ENCODE data around the gene LRCOL1. TPM values are rescaled to one million over a fixed set of nuclear protein-coding genes. Genes with fewer than 3 reads are reported as not detected.

LRCOL1 gene
- total and polyA plus RNA-seq, 2 of the 13 experiments (the other 11 are each of a cell fraction or from before 2014, with no cell fraction given): not detected

DNA sequence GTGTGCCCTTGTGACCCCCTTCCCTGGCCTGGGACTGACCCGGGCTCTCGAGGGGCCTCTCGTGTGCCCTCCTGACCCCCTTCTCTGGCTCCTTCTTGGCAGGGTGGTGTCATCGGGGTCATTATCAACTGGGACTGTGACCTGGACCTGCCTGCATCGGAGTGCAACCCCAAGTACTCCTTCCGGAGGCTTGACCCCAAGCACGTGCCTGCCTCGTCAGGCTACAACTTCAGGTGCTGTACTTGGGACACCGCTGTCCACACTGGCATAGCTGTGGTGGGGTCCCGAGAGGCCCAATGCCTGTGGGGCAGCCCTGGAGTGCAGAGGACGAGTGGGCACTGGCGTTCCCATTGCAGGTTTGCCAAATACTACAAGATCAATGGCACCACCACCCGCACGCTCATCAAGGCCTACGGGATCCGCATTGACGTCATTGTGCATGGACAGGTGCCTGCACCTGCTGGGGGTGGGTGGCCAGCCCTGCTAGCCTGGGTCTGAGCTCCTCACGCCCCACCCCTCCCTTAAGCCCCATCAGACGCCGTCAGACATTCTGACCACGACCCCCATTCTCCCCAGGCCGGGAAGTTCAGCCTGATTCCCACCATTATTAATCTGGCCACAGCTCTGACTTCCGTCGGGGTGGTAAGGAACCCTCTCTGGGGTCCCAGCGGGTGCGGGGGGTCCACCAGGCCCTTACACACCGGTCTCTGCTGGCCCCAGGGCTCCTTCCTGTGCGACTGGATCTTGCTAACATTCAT is 10.7 kb upstream of the LRCOL1 start:
- no TSS peak for BruUV-seq (replicated peaks)
- Histone ChIP-seq H3K27me3 (ENCODE audit: control insufficient read depth in 1 of 2, insufficient read depth in 2 of 2, low read length in 2 of 2) (peaks cover 0 to under 1% of the 10 kb centered on the region in 2 experiments; a peak in 1 of 5 replicates), H3K9me3 (ENCODE audit: low read length) (peaks cover 18% of the 10 kb centered on the region), H4K20me1 (ENCODE audit: insufficient read depth, low read length) (no peaks in the 10 kb centered on the region; the same call in 1 of the 2 replicates), H2AFZ (ENCODE audit: low read length) (no peak overlapping the region), H3K4me2 (ENCODE audit: low read depth, low read length) (no peak overlapping the region), H3K4me3 (replicated peaks in 1 of 3; ENCODE audit: insufficient read depth in 1 of 3, low read depth in 2 of 3, low read length in 3 of 3) (no peak overlapping the region), H3K27ac (ENCODE audit: extremely low read length, insufficient read depth, low read length) (no peak overlapping the region), H3K9ac (ENCODE audit: insufficient read depth, low read depth, low read length) (no peak overlapping the region), H3K79me2 (ENCODE audit: insufficient read depth, low read length) (no peaks in the 10 kb centered on the region), H3K4me1 (ENCODE audit: insufficient read depth, low read length) (peaks cover 10% of the 10 kb centered on the region), H3K36me3 (replicated peaks in 1 of 2; ENCODE audit: control insufficient read depth in 1 of 2, insufficient read depth in 2 of 2, low read length in 2 of 2) (peaks cover 7 to 13% of the 10 kb centered on the region in 2 experiments; a peak in 3 of 5 replicates)
- POLR2A ChIA-PET: no interaction called here
- WGBS (ENCODE audit: low lambda C conversion rate): 83% methylated on average over 11 of the region's 28 CpGs
- no peak for ATAC-seq
- DNase-seq (ENCODE audit: low spot score): no peak
- TF ChIP-seq ZSCAN29 (CRISPR knock-in tag; conservative IDR thresholded peaks at IDR 0.05) (no peak), AGO1 (IDR thresholded peaks at IDR 0.05; ENCODE audit: low read depth, low read length, poor library complexity, severe bottlenecking) (peak; percentile 20), ISX (CRISPR knock-in tag; conservative IDR thresholded peaks at IDR 0.05) (no peak), HOXA3 (CRISPR knock-in tag; IDR thresholded peaks at IDR 0.05) (0 out of 2 replicates have a peak, but pooled peaks have one; percentile 5), ZMAT3 (CRISPR knock-in tag; conservative IDR thresholded peaks at IDR 0.05) (no peak), ZNF382 (CRISPR knock-in tag; IDR thresholded peaks at IDR 0.05; ENCODE audit: borderline replicate concordance) (no peak), AKAP8 (CRISPR knock-in tag; IDR thresholded peaks at IDR 0.05) (peak; percentile 63; the same call in 1 of the 2 replicates), ZNF790 (CRISPR knock-in tag; IDR thresholded peaks at IDR 0.05; ENCODE audit: borderline replicate concordance) (no peak)
- TF ChIP-seq, protein P1, sequence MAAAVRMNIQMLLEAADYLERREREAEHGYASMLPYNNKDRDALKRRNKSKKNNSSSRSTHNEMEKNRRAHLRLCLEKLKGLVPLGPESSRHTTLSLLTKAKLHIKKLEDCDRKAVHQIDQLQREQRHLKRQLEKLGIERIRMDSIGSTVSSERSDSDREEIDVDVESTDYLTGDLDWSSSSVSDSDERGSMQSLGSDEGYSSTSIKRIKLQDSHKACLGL (CRISPR knock-in tag; IDR thresholded peaks at IDR 0.05): no peak
- intact Hi-C loops (cut with micrococcal nuclease; ENCODE audit: unreplicated experiment) (no loop called here), in situ Hi-C loops (cut with HindIII; ENCODE audit: extremely low pct_ligation_motif_present, low pct_unique_long_range_greater_than_20kb) (no loop called here)
- CTCF ChIA-PET (ENCODE audit: low intra/inter-chr PET ratio, low total read pairs): no interaction called here
- FAIRE-seq: no peak

Data from HepG2 (cell line).